Pancreas (tissue), 10 donors: ENCODE results near the gene ALKBH5. TPM values are rescaled to one million over a fixed set of nuclear protein-coding genes. Genes with fewer than 3 reads are reported as not detected.

Experiments used
- ATAC-seq, 4 donors: fragments of 200-7000 bp; cut with Tn5 transposase; one replicate each; pipeline versions ENCODE4 v1.8.0 to v1.9.1; 2020; ENCODE audit warnings: mild to moderate bottlenecking in 4 of 4, moderate library complexity in 4 of 4
- DNase-seq, 6 donors: peaks; one replicate each; pipeline ENCODE4 v3.0.0-alpha.2; 2020
- FAIRE-seq: peaks from 2 replicates; lab custom pipeline; 2012; peaks lifted over from hg19 to GRCh38; lab: Jason Lieb, UNC
- H3K27ac ChIP-seq, 4 donors: fragments of 200-600 bp; sonication (generic); 1 replicate in 3 of 4; 2 replicates in 1 of 4; pipeline versions ENCODE4 v1.5.0 to v1.8.0; 2020
- H3K27me3 ChIP-seq, 4 donors: fragments of 200-600 bp; one replicate each; pipeline ENCODE4 v1.8.0; 2021
- H3K36me3 ChIP-seq, 3 donors: fragments of 200-600 bp; sonication (generic) in 1 of 3; one replicate each; pipeline versions ENCODE4 v1.5.0 to v1.8.0; 2020 to 2021
- H3K4me1 ChIP-seq, 3 donors: fragments of 200-600 bp; one replicate each; pipeline ENCODE4 v1.8.0; 2021
- H3K4me3 ChIP-seq, 4 donors: fragments of 200-600 bp; sonication (generic) in 2 of 4; one replicate each; pipeline versions ENCODE4 v1.5.0 to v1.8.0; 2020 to 2021
- H3K9me3 ChIP-seq, 4 donors: fragments of 200-600 bp; one replicate each; pipeline ENCODE4 v1.8.0; 2021
- CTCF ChIP-seq, 4 donors: fragments of 200-600 bp; sonication (generic) in 3 of 4; IDR thresholded peaks; one replicate each; pipeline versions ENCODE4 v1.5.0 to v1.8.0; 2021; ENCODE audit warnings: antibody characterized with exemption in 4 of 4
- WGBS, 2 donors: extraction: QIAGEN DNeasy Blood & Tissue Kit; methylation state at CpG; one replicate each; pipeline ENCODE4 v1.1.7; 2013; 5-methylcytosine and 5-hydroxymethylcytosine counted together
- intact Hi-C, 3 donors: fragments of 100-400 bp; cut with DNase I; formaldehyde crosslinking; loops; one replicate each; pipeline versions ENCODE4 v1.11.1 to v1.14.2; 2022
- polyA plus RNA-seq, 2 donors: library from polyadenylated mRNA; stranded (reverse); fragments of 200-250 nt; gene quantifications; one replicate each; pipeline ENCODE4 v1.2.3, GENCODE V29; 2013
- total RNA-seq, 6 donors: library from RNA; stranded (reverse); fragmentation: NEBNext Ultra II Directional in 4 of 6; extraction: Animal tissue kit (Norgen Biotek cat#: 25700) in 4 of 6; gene quantifications; one replicate each; pipeline versions ENCODE4 v1.2.1 to v1.2.4, GENCODE V29; 2021 to 2023
- donor health status: healthy with polysubstance abuse.
- donor health status: DM: no; HTN: no; CAD: no; lungs with moderate emphysema.
- donor health status: DM: no; HTN: no; CAD: no.
- donor health status: control.
- donor health status: control.
- donor health status: Bipolar disorder and iron deficiency.
- donor health status: DM: yes; HTN: yes; CAD: no.
- donor health status: DM: no; HTN: no; CAD: no.
- donor health status: DM: no; HTN: no; CAD: no.
- donor health status: DM: yes; HTN: yes; CAD: no.

Gene ALKBH5
- total and polyA plus RNA-seq, 8 donors: 14.2 to 49.6 (median 40.2) TPM

- intact Hi-C loops: no loop called here
- DNase-seq (peak in 5 of 6 donors; percentile 55 to 90 (median 81)), FAIRE-seq (no peak), ATAC-seq (peak; percentile 93 to 99 (median 95))
- H3K4me1 ChIP-seq: no peaks in the 10 kb centered on the region
- H3K4me3 ChIP-seq: no peak overlapping the region
- peak; percentile 76 to 98 (median 86) for TF ChIP-seq CTCF (IDR thresholded peaks at IDR 0.05)
- H3K27me3 ChIP-seq: no peaks in the 10 kb centered on the region
- WGBS, 2 donors: 12% methylated on average over 6 of the region's 6 CpGs
- no peaks in the 10 kb centered on the region for H3K9me3 ChIP-seq
- H3K36me3 ChIP-seq: no peaks in the 10 kb centered on the region
- H3K27ac ChIP-seq: no peak overlapping the region
Measured at GRCh38 chr17:18217412-18218015, 33.9 kb downstream of the ALKBH5 start.

GRCh38 chr17:18218756-18219415 lies 35.3 kb downstream of the ALKBH5 start:
- no peak for DNase-seq

GRCh38 chr17:18224053-18224386 lies 40.4 kb downstream of the ALKBH5 start:
- ATAC-seq (no peak), FAIRE-seq (no peak), DNase-seq (no peak)
- no peaks in the 10 kb centered on the region for H3K4me1 ChIP-seq
- 91 to 92% methylated on average over 4 of the region's 4 CpGs for WGBS, 2 donors
- no peaks in the 10 kb centered on the region for H3K9me3 ChIP-seq
- intact Hi-C loops: no loop called here
- H3K27me3 ChIP-seq: no peaks in the 10 kb centered on the region
- TF ChIP-seq CTCF (IDR thresholded peaks at IDR 0.05): no peak
- no peak overlapping the region for H3K27ac ChIP-seq
- no peak overlapping the region for H3K4me3 ChIP-seq
- no peaks in the 10 kb centered on the region for H3K36me3 ChIP-seq

More at GRCh38 chr17:18218756-18219415, 35.3 kb downstream of the ALKBH5 start:
- Histone ChIP-seq H3K27ac (no peak overlapping the region), H3K4me1 (no peaks in the 10 kb centered on the region), H3K4me3 (no peak overlapping the region), H3K9me3 (no peaks in the 10 kb centered on the region), H3K27me3 (no peaks in the 10 kb centered on the region), H3K36me3 (no peaks in the 10 kb centered on the region)
- 52 to 69% methylated on average over 4 of the region's 4 CpGs for WGBS, 2 donors
- intact Hi-C loops: no loop called here
- TF ChIP-seq CTCF (IDR thresholded peaks at IDR 0.05): no peak
- FAIRE-seq (no peak), ATAC-seq (peak in 2 of 4 donors; percentile 12 to 19)

DNA sequence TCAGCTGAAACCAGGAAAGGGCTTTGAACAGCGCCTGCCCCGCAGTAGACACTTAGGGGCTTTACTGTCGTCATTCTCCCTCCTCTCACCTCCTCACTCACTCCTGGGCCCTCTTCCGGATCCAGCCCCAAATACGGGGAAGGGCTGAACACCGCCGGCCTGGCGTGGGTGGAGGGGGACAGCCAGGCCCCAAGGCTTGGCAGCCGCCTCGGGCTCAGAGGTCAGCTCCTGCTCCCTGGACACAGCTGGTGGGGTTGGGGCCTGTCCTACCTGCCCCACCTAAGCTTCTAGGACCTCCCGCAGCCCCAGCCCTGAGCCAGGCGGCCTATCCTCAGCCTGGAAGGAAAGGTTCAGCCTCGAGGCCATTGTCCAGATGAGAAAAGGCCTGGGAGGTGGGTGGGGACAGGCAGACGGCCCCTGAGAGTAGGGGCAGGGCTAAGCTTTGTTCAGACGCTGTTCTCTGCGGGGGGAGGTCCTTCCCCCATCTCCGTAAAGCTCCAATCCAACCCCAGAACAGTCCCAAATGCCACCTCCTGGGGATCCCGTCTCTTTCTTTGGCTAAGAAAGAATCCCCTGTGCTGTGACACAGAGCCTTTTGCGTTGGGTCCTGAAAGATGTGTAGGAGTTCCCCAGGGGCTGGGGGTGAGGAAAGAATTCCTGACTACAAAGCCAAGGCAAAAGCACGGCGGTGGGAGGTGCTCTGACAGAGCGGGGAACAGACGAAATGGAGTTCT lies 40.9 kb downstream of the ALKBH5 start:
- H3K27ac ChIP-seq: peak overlapping the region in 1 of 4 donors; percentile 11
- H3K4me3 ChIP-seq: peak overlapping the region in 2 of 4 donors; percentile 51 to 57
- peak in 1 of 4 donors; percentile 1 for ATAC-seq

More for the DNA sequence above, 40.9 kb downstream of the ALKBH5 start:
- FAIRE-seq: no peak
- H3K36me3 ChIP-seq: no peaks in the 10 kb centered on the region
- no peaks in the 10 kb centered on the region for H3K4me1 ChIP-seq
- no peak for DNase-seq
- no peak for TF ChIP-seq CTCF (IDR thresholded peaks at IDR 0.05)
- intact Hi-C loops: no loop called here
- H3K27me3 ChIP-seq: no peaks in the 10 kb centered on the region
- H3K9me3 ChIP-seq: no peaks in the 10 kb centered on the region
- 56 to 59% methylated on average over 23 of the region's 23 CpGs for WGBS, 2 donors
